ENCODE results near the gene ALOX5. TPM values are rescaled to one million over a fixed set of nuclear protein-coding genes. Genes with fewer than 3 reads are reported as not detected.

ALOX5 gene
- total RNA-seq, 1 experiment from 2014 or later = 6.1 TPM

GRCh38 chr10:45422207-45422865 is 48.3 kb downstream of the ALOX5 start (continued):
- TF ChIP-seq EZH2 (IDR thresholded peaks at IDR 0.05) (no peak), POLR2A (IDR thresholded peaks at IDR 0.05; ENCODE audit: borderline replicate concordance, extremely low read depth, insufficient read depth, insufficient read length) (no peak), SP1 (IDR thresholded peaks at IDR 0.05; ENCODE audit: low read depth) (no peak), JUND (IDR thresholded peaks at IDR 0.05) (no peak), CTCF (IDR thresholded peaks at IDR 0.05 in 2 of 3, conservative IDR thresholded peaks at IDR 0.05 in 1 of 3; ENCODE audit: borderline replicate concordance in 1 of 3, insufficient read depth in 1 of 3, low read depth in 2 of 3, low read length in 2 of 3) (no peak), CEBPB (IDR thresholded peaks at IDR 0.05; ENCODE audit: low read depth) (no peak), ELF1 (IDR thresholded peaks at IDR 0.05; ENCODE audit: borderline replicate concordance, low read depth) (no peak), CBX3 (IDR thresholded peaks at IDR 0.05; ENCODE audit: low read depth) (no peak), EGR1 (IDR thresholded peaks at IDR 0.05; ENCODE audit: low read depth) (no peak)

GRCh38 chr10:45422866-45423659 is 49.0 kb downstream of the ALOX5 start:
- ChIA-PET RAD21 (ENCODE audit: low non-redundant PET in 1 of 2, low total read pairs in 2 of 2, uncharacterized antibody in 2 of 2, unreplicated experiment in 2 of 2) (no interaction called here), CTCF (no interaction called here), POLR2A (no interaction called here)
- Histone ChIP-seq H3K9ac (ENCODE audit: low read length) (no peak overlapping the region), H3K9me2 (ENCODE audit: insufficient read depth) (no peaks in the 10 kb centered on the region), H2AFZ (ENCODE audit: low read depth, low read length, poor library complexity, severe bottlenecking) (no peak overlapping the region), H3K9me3 (ENCODE audit: control insufficient read depth in 1 of 2, insufficient read depth in 1 of 2, low read depth in 1 of 2, low read length in 2 of 2) (no peaks in the 10 kb centered on the region), H3K27me3 (ENCODE audit: insufficient read depth, low read length) (no peaks in the 10 kb centered on the region), H3K4me1 (ENCODE audit: control insufficient read depth in 1 of 2, insufficient read depth in 2 of 2, low read length in 2 of 2) (peaks cover 15 to 22% of the 10 kb centered on the region in 2 experiments), H3K79me2 (ENCODE audit: insufficient read depth, low read length) (no peaks in the 10 kb centered on the region), H3K4me2 (ENCODE audit: low read length) (no peak overlapping the region), H3K4me3 (replicated peaks in 1 of 2; ENCODE audit: low read depth in 1 of 2, low read length in 2 of 2) (no peak overlapping the region), H3K36me3 (ENCODE audit: control insufficient read depth in 1 of 2, insufficient read depth in 2 of 2, low read length in 2 of 2) (no peaks in the 10 kb centered on the region), H4K20me1 (ENCODE audit: insufficient read depth) (no peaks in the 10 kb centered on the region), H3K27ac (ENCODE audit: low read depth, low read length) (no peak overlapping the region)
- no peak for ATAC-seq
- no peak for DNase-seq (ENCODE audit: low read depth, low spot score)
- intact Hi-C loops (cut with micrococcal nuclease) = no loop called here
- TF ChIP-seq EGR1 (IDR thresholded peaks at IDR 0.05; ENCODE audit: low read depth) (no peak), EZH2phosphoT487 (IDR thresholded peaks at IDR 0.05; ENCODE audit: borderline replicate concordance) (no peak), JUND (IDR thresholded peaks at IDR 0.05) (no peak), CBX3 (IDR thresholded peaks at IDR 0.05; ENCODE audit: low read depth) (no peak), SRF (IDR thresholded peaks at IDR 0.05; ENCODE audit: low read depth) (no peak), YY1 (IDR thresholded peaks at IDR 0.05; ENCODE audit: extremely low read depth, insufficient replicate concordance, low read depth, low read length) (no peak), EZH2 (IDR thresholded peaks at IDR 0.05) (no peak), ZBTB33 (IDR thresholded peaks at IDR 0.05; ENCODE audit: extremely low read depth, insufficient replicate concordance, low read length) (no peak), REST (IDR thresholded peaks at IDR 0.05; ENCODE audit: low read depth) (no peak), RAD21 (IDR thresholded peaks at IDR 0.05; ENCODE audit: low read depth) (no peak), MAX (IDR thresholded peaks at IDR 0.05) (no peak), ZFX (IDR thresholded peaks at IDR 0.05) (no peak)
- BruUV-seq (replicated peaks) = no TSS peak

All from HCT116 (cell line).